Measurements from ENCODE around the gene CPT1C. TPM values are rescaled to one million over a fixed set of nuclear protein-coding genes. Genes with fewer than 3 reads are reported as not detected.

CPT1C gene
- 1 to 10 TPM in 1 of 4 donors, under 1 TPM in 2, not detected in 1; 0.38 to 2.6 (median 0.85) TPM for total RNA-seq

GRCh38 chr19:49690656-49691242, at the start of gene CPT1C:
Gene CPT1C, plus strand, starts transcription at chr19:49691116. Its CDS starts 1,137 bp downstream, at chr19:49692253.
- TF ChIP-seq CTCF (IDR thresholded peaks at IDR 0.05; ENCODE audit: low read depth): no peak

- no peak for TF ChIP-seq CTCF (IDR thresholded peaks at IDR 0.05; ENCODE audit: low read depth)
Observed at GRCh38 chr19:49641688-49642491, 49.0 kb upstream of the CPT1C start, which contains the start of gene SCAF1. Gene SCAF1, plus strand, starts transcription at chr19:49642209. Its CDS starts 2,818 bp downstream, at chr19:49645027.

- no peak for TF ChIP-seq CTCF (IDR thresholded peaks at IDR 0.05; ENCODE audit: low read depth)
Observed at GRCh38 chr19:49642492-49643035, 48.4 kb upstream of the CPT1C start.

- no peak for TF ChIP-seq CTCF (IDR thresholded peaks at IDR 0.05; ENCODE audit: low read depth)
Observed at GRCh38 chr19:49643466-49643865, 47.5 kb upstream of the CPT1C start.

- TF ChIP-seq CTCF (IDR thresholded peaks at IDR 0.05; ENCODE audit: low read depth): no peak
Observed at GRCh38 chr19:49645592-49645991, 45.3 kb upstream of the CPT1C start.

- TF ChIP-seq CTCF (IDR thresholded peaks at IDR 0.05; ENCODE audit: low read depth): no peak
Observed at GRCh38 chr19:49645995-49646394, 44.9 kb upstream of the CPT1C start.

GRCh38 chr19:49646586-49646985, 44.3 kb upstream of the CPT1C start:
- TF ChIP-seq CTCF (IDR thresholded peaks at IDR 0.05; ENCODE audit: low read depth): no peak
